DOHH2 (cell line): ENCODE measurements around the gene SH3RF2.

Experiments
- CTCF ChIP-seq: fragments of 200-600 bp; sonication (generic); IDR thresholded peaks from one replicate; pipeline ENCODE4 v1.5.1; 2014; ENCODE audit warnings: antibody characterized with exemption, mild to moderate bottlenecking, low read depth, low read length; ENCODE audit not compliant: poor library complexity, severe bottlenecking
- EZH2phosphoT487 ChIP-seq: fragments of 200-600 bp; sonication (generic); IDR thresholded peaks from 2 replicates; pipeline ENCODE4 v1.6.1; 2017; ENCODE audit warnings: borderline replicate concordance, mild to moderate bottlenecking, antibody characterized with exemption, low read length, moderate library complexity, mixed read lengths

GRCh38 chr5:145939540-145940065 is 3.2 kb downstream of the SH3RF2 start:
- TF ChIP-seq CTCF (no peak), EZH2phosphoT487 (no peak)
